SKM-1 (cell line): ENCODE results near the gene HRC.
"Not testable (repeated sequence)": the region's sequence is repeated elsewhere in the genome, so short reads cannot be mapped to it uniquely, and the experiment has no call there.

ENCODE experiments used
- DNase-seq: peaks from one replicate; lab custom pipeline; 2025; ENCODE audit not compliant: unreplicated experiment; lab: John Stamatoyannopoulos, UW

HRC gene

DNA sequence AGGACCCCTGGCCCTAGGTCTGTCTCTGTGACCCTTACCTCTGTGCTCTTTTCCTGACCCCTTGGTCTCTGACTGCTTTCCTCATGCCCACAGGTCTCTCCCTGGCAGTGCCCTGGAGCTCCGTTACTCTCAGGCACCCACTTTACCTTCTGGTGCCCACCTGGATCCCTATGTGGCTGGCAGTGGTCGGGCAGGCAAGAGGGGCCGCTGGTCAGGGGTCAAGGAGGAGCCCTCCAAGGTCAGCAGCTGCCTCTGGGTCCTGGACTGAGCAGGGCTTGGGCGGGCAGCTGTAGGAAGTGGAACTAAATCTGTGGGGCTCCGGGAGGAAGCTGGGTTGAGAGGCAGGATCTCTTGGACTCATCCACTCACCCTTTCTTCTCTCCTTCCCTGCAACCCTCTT is 19.5 kb downstream of the HRC start:
- no peak for DNase-seq

DNA sequence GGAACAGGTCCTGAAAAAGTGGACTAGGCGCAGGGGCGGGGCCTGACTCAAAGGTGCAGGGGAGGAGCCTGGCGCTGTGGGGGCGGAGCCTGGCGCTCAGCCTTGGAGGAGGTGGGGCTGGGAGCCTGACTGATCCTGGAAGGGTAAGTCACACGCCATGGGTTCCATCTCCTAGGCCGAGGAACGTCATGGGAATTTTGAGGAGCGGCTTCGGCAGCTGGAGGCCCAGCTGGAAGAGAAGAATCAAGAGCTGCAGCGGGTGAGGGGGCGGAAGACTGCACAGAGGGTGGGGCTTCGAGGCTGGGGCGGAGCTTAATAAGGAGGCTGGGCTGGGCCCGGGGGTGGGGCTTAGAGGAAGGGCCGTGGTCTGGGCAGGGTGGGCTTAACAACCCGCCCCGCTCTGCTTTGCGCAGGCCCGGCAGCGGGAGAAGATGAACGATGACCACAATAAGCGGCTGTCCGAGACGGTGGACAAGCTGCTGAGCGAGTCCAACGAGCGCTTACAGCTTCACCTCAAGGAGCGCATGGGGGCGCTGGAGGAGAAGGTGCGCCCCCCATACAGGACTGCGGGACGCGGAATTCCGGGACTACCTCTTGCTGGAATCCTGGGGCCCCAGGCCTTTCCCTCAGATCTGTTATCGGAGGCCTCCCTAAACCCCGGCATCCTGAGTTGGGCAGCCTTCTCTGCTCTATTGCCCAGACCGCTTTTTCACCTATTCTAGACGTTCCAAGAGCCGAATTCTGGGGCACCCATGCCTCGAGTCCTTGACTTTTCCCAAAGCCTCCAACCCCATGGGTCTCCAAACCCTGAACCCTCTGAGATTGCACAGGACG is 21.4 kb downstream of the HRC start:
- no peak for DNase-seq

DNA sequence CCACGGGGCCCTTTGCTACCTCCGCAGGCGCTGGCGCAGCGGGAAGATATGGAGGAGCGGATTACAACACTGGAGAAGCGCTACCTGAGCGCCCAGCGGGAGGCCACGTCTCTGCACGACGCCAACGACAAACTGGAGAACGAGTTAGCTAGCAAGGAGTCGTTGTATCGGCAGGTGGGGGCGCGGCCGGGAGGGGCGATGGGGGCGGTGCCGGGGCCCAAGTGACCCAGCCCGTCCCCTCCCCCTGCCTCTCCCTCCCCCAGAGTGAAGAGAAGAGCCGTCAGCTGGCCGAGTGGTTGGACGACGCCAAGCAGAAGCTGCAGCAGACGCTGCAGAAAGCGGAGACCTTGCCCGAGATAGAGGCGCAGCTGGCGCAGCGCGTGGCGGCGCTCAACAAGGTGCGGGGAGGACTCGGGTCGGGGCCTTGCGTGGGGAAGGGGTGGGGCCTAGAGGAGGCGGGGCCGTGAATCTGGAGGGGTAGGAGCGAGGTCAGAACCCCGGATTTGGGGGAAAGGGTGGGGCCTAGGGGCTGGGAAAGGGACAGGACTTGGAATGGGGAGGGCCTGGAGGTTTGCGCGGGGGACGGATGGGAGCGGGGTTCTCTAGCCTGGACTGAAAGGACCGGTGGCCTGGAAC is 22.1 kb downstream of the HRC start:
- no peak for DNase-seq

DNA sequence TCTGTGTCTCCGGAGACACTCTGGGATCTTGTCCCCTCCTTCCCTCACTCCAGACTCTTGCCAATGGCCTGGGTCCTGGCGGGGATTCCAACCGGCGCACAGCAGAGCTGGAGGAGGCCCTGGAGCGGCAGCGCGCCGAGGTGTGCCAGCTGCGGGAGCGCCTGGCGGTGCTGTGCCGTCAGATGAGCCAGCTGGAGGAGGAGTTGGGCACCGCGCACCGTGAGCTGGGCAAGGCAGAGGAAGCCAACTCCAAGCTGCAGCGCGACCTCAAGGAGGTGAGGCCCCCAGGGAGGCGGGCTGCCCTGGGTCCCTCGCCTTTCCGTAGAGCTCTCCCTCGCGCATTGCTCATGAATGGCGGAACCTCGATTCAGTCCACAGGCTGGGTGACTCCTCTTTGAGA is 24.9 kb downstream of the HRC start:
- DNase-seq: no peak

DNA sequence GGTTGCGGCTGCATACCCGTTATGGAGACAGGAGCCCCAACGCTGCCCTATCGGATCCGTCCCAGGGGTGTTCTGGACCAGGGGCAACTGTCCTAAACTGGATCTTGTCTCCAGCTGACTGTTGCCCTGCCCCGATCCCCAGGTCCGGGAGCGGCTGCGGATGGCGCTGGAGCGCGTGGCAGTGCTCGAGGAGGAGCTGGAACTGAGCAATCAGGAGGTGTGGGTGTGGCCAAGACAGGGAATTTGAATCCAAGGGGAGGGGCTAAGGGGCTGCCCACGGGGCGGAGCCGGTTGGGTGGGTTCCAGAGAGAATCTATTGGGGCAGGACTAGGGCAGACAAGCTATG is 26.0 kb downstream of the HRC start:
- DNase-seq: no peak

DNA sequence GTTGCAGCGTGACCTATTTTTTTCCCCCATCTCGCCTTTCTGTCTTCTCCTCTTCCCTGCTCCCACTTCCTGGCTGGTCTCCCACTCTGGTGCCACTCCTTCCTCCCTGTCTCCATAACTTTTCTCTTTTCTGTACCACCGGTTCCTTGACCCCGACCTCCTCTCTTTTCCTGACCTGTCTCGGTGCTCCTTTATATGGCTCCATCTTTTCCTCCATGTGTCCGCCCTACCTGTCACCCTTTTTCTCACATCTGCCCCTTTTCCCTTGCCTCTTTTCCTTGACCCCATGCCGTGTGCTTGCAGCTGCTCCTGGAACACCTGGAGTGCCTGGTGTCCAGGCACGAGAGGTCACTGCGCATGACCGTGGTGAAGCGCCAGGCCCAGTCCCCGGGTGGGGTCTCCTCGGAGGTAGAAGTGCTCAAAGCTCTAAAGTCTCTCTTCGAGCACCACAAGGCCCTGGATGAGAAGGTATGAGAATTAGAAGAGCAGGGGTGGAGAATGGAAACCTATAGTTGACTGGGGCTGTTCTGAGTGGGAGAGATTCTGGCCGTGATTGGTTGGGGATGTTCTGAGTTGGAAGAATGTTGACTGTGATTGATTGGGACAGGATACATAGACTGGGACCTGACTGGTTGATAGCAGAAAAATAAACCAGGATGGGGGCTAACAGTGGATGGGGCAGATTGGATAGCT is 26.5 kb downstream of the HRC start:
- DNase-seq: no peak

DNA sequence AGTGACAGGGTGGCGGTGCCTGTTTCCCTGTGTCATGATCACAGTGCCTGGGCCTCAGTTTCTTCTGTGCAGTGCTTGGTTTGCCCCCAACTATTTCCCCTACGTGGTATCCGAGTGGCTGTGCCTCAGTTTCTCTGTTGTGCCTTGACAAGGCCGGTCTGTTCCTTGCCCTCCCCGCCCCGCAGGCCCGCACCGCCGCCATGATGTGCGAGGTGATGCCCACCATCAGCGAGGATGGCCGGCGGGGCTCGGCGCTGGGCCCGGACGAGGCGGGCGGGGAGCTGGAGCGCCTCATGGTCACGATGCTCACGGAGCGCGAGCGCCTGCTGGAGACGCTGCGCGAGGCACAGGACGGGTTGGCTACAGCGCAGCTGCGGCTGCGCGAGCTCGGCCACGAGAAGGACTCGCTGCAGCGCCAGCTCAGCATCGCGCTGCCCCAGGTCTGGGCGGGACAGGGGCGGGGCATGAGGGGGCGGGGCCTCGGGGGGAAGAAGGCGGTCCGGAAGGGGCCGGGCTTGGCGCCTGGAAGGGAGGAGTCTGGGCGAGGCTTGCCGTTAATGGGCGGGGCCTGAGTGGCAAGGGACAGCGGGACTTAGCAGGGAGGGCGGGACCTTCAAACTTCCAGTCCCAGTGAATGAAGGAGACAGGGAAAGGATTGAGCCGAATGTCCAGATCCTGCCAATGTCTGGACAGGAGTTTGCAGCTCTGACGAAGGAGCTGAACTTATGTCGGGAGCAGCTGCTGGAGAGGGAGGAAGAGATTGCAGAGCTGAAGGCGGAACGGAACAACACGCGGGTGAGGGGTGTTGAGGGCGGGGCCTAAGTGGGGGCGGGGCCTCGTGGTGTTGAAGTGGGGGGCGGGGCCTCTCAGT is 27.3 kb downstream of the HRC start:
- DNase-seq: peak; percentile 39

DNA sequence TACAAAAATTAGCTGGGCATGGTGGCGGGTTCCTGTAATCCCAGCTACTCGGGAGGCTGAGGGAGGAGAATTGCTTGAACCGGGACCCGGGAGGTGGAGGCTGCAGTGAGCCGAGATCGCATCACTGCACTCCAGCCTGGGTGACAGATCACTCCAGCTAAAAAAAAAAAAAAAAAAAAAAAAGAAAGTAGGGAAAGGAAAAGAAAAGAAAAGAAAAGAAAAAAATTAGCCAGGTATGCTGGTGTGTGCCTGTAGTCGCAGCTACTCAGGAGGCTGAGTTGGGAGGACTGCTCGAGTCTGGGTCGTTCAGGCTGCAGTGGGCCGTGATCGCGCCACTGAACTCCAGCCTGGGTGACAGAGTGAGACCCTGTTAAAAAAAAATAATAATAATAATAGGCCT is 28.0 kb downstream of the HRC start:
- DNase-seq: not testable (repeated sequence)

DNA sequence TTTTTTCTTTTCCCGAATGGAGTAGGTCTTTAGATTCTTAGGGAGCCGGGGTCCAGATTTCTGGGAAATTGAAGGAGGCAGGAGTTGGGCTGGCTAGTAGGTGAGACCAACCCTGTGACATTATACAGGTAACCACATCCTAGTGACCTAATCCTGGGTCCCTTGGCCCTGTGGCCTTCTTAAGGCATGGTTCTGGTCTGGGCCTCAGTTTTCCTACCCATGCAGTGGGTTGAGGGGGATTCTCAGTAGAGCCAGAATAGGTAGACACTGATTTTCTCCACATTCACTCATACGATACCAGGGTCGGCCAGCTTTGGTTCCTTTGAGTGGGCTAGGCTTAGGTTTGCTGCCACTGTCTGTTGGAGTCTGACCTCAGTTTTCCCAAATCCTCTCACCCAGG is 28.6 kb downstream of the HRC start:
- DNase-seq: no peak

DNA sequence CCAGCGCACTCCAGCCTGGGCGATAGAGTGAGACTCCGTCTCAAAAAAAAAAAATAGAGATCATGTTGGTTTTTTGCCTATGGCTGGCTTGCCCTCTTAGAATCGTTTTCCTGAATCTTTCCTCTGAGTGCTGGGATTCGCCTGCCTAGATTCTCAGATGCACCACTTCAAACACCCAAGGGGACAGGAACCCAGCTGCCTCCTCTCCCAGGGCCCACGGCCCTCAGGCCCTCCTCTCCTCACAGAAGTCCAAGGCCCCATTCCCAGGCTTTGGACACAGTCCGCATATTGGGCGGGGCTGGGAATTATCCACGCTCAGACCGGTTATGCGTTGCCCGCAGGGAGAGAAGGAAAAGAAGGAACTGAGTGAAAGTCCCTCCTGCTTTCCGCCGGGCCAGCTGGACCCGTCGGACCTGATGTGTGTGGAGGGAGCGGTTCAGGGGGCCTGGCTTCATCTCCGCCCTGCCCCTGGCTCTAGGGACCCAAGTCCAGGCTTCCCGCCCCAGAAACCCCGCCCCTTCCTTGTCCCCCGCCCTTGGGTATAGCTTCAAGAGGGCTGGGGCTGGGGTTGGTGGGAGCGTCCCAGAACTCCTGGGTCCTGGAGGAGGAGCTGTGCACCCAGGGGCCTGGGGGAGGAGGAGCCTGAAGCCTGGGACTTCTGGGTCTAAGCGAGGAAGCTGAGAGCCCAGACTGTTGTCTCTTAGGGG is 30.0 kb downstream of the HRC start:
- DNase-seq: no peak

DNA sequence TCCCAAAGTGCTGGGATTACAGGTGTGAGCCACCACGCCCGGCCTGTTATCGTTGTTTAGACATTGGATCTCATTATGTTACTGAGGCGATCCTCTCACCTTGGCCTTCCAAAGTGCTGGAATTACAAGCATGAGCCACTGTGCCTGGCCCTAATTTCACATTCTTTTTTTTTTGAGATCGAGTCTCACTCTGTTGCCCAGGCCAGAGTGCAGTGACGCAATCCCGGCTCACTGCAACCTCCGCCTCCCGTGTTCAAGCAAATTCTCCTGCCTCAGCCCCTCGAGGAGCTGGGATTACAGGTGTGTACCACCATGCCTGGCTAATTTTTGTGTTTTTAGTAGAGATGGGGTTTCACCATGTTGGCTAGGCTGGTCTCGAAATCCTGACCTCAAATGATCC is 31.9 kb downstream of the HRC start:
- DNase-seq: not testable (repeated sequence)

DNA sequence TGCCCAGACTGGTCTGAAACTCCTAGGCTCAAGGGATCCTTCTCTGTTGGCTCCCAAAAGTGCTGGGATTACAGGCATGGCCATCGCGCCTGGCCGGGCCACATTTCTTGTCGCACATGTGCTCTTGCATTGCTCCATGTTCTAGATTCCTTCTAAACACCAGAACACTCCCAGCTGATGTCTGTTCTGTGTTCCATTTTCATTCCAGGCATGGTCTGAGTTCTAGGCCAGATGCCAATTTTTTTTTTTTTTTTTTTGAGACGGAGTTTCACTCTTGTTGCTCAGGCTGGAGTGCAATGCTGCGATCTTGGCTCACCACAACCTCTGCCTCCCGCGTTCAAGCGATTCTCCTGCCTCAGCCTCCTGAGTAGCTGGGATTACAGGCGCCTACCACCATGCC is 33.4 kb downstream of the HRC start:
- not testable (repeated sequence) for DNase-seq

DNA sequence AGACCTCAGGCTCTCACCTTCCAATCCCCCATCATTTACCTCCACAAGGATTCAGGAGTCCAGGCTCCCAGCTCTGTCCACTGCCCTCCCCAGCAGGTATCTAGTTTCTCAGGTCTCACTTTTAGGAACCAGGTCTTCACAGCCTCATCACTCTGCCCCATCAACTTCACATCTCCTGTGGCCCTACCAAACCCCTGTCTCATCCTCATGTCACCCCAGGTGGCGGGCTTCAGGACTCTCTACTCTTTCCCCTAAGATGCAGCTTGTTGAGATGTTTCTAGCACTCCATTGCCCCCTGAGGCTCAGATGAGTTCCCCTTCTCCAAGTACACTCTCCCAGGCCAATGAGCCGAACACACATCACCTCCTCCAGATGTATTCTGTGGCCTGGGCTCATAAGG is 34.3 kb downstream of the HRC start:
- no peak for DNase-seq

DNA sequence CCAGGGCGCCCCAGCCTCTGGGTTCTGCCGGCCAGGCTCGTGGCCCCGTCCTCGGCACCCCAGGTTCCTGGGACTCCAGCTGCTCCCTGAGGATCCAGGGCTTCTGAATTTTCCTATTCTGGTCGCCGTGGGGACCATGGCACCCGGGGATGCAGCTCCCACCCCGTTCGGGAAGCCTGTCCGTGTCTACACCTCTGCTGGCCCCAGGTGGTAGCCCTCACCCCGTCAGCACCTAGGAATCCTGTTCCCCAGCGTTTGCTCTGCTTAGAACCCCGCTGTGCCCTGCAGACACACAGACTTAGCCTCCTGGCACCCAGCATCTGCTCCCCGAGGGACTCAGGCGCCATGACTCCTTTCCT is 34.9 kb downstream of the HRC start:
- no peak for DNase-seq

DNA sequence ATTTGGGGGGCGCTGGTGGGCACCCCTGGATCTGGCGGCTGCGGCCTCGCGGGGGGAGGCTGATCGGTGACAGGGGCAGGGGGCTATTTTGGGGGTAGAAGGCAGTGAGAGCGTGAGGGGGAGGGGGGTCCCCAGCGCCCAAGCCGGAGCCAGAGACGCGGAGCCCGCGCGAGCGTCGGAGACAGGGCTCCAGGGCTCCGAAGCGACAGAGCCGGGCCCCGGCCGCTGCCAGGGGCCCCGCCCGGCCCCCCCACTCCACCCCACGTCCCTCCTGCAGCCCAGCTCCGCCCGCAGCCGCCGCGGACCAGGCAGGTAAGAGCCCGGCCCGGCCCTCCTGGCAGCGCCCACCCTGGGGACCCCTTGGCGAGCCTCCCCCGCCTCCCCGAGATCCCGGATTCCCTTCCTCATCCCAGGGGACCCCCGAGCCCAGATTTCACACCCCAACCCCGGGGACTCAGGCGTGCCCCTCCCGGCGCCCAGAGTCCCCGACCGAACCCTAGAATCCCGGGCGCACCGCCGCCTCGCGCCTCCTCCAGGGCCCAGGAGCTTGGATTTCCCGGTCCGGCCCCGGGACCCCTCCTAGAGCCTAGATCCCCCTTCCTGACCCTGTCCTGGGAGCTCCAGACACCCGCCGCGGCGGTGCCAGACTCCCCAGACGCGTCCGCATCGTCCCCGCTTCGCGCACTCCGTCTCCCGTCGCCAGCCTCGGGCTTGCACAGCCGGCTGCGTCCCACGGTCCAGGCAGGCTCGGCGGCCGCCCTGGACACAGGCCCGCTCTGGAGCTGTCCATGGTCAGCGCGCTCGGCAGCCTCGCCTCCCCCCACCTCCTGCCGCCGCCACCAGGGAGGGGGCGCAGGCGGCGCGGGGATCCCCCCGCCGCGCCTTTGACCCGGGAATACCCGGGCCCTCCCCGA is 35.5 kb downstream of the HRC start, which contains the start of gene PPFIA3:
Gene PPFIA3 (plus strand): TSS at position 134 of the 914 bp plus-strand sequence. CDS start 8,330 bp downstream, outside the sequence.
- DNase-seq: no peak

DNA sequence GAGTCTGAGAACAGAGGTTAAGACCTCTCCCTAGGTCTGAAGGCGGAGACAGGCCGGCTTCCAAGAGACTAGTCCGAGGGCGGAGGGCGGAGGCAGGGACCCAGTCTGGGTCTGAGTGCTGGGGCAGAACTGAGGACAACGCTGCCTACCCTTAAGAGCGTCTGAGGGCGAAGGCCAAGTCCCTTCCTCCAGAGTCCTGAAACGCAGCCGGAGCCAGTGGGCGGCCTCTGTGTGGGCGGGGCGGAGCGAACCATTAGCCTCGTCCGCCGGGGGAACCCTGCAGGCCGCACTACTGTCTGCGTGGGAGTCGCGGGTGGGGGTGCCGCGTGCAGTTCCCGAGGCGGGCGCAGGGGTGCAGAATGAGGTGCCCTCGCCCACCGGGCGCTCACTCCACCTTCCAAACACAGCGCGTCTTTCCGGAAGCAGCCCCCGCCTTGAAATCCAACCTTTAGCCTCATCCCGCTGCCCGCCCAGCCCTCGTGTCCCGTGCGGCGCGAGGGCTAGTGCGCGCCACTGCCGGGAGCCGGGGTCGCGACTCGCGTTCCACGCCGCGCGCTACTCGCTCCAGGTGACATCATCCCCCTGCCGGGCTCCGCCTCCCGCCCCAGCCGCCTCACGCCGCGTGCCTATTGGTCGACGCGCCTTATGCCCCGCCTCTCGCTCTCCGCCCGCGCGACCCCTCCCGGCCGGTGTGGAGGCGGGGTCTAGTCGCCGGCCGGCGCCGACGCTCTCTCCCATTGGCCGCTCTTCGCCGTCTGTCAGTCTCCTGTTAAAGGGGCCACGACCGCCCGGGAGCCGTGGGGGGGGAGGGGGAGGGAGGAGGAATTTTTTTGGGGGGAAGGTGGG is 36.4 kb downstream of the HRC start, which contains the start of gene C19orf73:
Gene C19orf73 (minus strand): TSS at position 579 of the 846 bp plus-strand sequence. CDS start 121 bp downstream, at position 458.
- DNase-seq: peak; percentile 55

DNA sequence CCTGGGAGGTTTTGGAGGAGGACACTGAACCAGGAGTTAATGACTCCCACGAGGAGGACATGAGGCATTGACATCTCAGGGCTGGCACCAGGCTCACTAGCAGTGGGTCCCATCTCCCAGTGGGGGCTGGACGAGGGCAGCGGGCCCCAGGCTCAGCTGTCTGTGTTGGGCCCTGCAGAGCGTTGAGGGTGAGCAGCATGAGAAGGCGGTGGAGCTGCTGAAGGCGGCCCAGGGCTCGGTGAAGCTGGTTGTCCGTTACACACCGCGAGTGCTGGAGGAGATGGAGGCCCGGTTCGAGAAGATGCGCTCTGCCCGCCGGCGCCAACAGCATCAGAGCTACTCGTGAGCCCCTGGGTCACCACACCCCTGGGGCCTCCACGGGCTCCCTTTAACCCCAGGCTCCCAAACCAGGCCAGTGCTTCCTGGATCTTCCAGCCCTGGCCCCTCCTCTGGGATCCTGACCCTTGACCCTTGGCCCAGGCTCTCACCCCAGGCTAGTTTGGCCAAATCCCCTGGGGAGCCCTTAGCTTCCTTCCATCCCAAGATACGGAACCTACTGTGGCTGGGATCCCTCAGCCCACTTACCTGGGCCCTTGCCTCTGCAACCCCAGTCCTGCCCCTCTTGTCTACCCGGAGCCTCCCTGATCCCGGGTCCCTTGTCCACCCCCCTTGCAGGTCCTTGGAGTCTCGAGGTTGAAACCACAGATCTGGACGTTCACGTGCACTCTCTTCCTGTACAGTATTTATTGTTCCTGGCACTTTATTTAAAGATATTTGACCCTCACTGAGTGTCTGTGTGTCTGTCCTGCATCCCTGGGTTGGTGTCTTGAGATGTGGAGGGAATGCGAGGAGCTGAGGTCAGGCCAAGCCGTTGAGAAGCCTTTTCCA is 37.3 kb downstream of the HRC start:
- DNase-seq: no peak
